K562 (cell line): Measurements from ENCODE around the gene PDGFC.

Source experiments
- BHLHE40 ChIP-seq: IDR thresholded peaks from 2 replicates; pipeline ENCODE4 v1.6.1; 2011; ENCODE audit warnings: low read length, improper control_type of control experiment
- HNRNPH1 ChIP-seq: fragments of 200-400 bp; formaldehyde crosslinking; optimal IDR thresholded peaks from 2 replicates; pipeline ENCODE3; 2017; ENCODE audit warnings: low read depth, mild to moderate bottlenecking, low read length, moderate library complexity
- JUNB ChIP-seq: fragments of 450-650 bp; formaldehyde crosslinking; conservative IDR thresholded peaks from 2 replicates; pipeline ENCODE4 v1.4.0; 2020; ENCODE audit warnings: mild to moderate bottlenecking
- NFRKB ChIP-seq: fragments of 450-650 bp; IDR thresholded peaks from 2 replicates; pipeline ENCODE4 v1.6.1; 2016; ENCODE audit warnings: low read depth
- POLR2A ChIP-seq: fragments of 450-650 bp; conservative IDR thresholded peaks from 2 replicates; pipeline ENCODE4 v1.6.1; 2016
- SRSF1 ChIP-seq: fragments of 200-400 bp; formaldehyde crosslinking; IDR thresholded peaks from 2 replicates; pipeline ENCODE4 v1.6.1; 2017; ENCODE audit warnings: mild to moderate bottlenecking, low read depth, low read length, moderate library complexity
- YY1 ChIP-seq, 3 experiments: IDR thresholded peaks; 2 replicates each; pipeline ENCODE4 v1.6.1; 2011; ENCODE audit warnings: low read length in 2 of 3, mild to moderate bottlenecking in 2 of 3, moderate library complexity in 2 of 3, borderline replicate concordance in 1 of 3, control low read depth in 1 of 3, low read depth in 1 of 3; ENCODE audit not compliant: insufficient read depth in 3 of 3, insufficient replicate concordance in 2 of 3, control insufficient read depth in 1 of 3, insufficient read length in 1 of 3; ENCODE audit errors: extremely low read depth in 1 of 3
- ZNF175 ChIP-seq: fragments of 200-800 bp; sonication (Bioruptor generic); IDR thresholded peaks from 2 replicates; pipeline ENCODE4 v1.6.1; 2016; ENCODE audit warnings: low read depth, mild to moderate bottlenecking, missing genetic modification characterization, missing compliant biosample characterization
- TF ChIP-seq, protein P1 (sequence below), 3 experiments: IDR thresholded peaks in 2 of 3; conservative IDR thresholded peaks in 1 of 3; 2 replicates each; pipeline ENCODE4 v1.5.1; 2011 to 2012; ENCODE audit warnings: low read length in 3 of 3, mild to moderate bottlenecking in 3 of 3, control low read depth in 2 of 3, improper control_type of control experiment in 1 of 3, inconsistent platforms in 1 of 3, low read depth in 1 of 3, mixed read lengths in 1 of 3, moderate library complexity in 1 of 3; ENCODE audit not compliant: insufficient read depth in 2 of 3
- TF ChIP-seq, protein P2 (sequence below): fragments of 450-650 bp; IDR thresholded peaks from 2 replicates; pipeline ENCODE4 v1.6.1; 2016; ENCODE audit warnings: low read depth
- TF ChIP-seq, protein P3 (sequence below): fragments of 450-650 bp; IDR thresholded peaks from 2 replicates; pipeline ENCODE4 v1.7.1; 2018; ENCODE audit warnings: mild to moderate bottlenecking, low read depth; ENCODE audit not compliant: partially characterized antibody

DNA sequence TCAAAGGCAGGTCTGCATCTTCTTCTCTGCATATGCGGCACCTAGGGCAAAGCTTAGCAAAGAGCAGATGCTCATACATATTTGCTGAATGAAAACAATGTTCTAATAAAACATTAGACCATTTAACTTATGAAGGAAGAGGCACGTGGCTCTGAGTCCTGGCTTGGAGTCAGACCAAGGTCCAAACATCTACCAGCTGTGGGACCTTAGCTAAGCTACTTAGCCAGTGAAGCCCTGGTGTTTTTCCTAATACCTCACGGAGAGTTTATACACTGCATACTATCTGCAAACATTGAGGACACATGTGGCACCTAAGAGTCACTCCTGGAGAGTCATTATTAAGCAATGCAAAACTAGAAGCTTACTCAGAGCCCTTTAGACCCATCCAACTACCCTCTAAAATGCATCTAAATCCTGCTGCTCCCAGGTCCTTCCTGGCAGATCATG lies 9.0 kb downstream of the PDGFC start:
- TF ChIP-seq SRSF1 (no peak), YY1 (IDR thresholded peaks at IDR 0.05; ENCODE audit: borderline replicate concordance in 1 of 3, control insufficient read depth in 1 of 3, extremely low read depth in 1 of 3, insufficient read depth in 3 of 3, insufficient read length in 1 of 3, insufficient replicate concordance in 2 of 3, low read depth in 1 of 3, low read length in 2 of 3) (no peak), POLR2A (no peak), NFRKB (no peak), BHLHE40 (no peak), ZNF175 (CRISPR knock-in tag) (no peak), JUNB (no peak), HNRNPH1 (no peak)
- TF ChIP-seq, protein P1, sequence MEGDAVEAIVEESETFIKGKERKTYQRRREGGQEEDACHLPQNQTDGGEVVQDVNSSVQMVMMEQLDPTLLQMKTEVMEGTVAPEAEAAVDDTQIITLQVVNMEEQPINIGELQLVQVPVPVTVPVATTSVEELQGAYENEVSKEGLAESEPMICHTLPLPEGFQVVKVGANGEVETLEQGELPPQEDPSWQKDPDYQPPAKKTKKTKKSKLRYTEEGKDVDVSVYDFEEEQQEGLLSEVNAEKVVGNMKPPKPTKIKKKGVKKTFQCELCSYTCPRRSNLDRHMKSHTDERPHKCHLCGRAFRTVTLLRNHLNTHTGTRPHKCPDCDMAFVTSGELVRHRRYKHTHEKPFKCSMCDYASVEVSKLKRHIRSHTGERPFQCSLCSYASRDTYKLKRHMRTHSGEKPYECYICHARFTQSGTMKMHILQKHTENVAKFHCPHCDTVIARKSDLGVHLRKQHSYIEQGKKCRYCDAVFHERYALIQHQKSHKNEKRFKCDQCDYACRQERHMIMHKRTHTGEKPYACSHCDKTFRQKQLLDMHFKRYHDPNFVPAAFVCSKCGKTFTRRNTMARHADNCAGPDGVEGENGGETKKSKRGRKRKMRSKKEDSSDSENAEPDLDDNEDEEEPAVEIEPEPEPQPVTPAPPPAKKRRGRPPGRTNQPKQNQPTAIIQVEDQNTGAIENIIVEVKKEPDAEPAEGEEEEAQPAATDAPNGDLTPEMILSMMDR (IDR thresholded peaks at IDR 0.05 in 2 of 3, conservative IDR thresholded peaks at IDR 0.05 in 1 of 3; ENCODE audit: insufficient read depth in 2 of 3, low read depth in 1 of 3, low read length in 3 of 3): no peak
- TF ChIP-seq, protein P2, sequence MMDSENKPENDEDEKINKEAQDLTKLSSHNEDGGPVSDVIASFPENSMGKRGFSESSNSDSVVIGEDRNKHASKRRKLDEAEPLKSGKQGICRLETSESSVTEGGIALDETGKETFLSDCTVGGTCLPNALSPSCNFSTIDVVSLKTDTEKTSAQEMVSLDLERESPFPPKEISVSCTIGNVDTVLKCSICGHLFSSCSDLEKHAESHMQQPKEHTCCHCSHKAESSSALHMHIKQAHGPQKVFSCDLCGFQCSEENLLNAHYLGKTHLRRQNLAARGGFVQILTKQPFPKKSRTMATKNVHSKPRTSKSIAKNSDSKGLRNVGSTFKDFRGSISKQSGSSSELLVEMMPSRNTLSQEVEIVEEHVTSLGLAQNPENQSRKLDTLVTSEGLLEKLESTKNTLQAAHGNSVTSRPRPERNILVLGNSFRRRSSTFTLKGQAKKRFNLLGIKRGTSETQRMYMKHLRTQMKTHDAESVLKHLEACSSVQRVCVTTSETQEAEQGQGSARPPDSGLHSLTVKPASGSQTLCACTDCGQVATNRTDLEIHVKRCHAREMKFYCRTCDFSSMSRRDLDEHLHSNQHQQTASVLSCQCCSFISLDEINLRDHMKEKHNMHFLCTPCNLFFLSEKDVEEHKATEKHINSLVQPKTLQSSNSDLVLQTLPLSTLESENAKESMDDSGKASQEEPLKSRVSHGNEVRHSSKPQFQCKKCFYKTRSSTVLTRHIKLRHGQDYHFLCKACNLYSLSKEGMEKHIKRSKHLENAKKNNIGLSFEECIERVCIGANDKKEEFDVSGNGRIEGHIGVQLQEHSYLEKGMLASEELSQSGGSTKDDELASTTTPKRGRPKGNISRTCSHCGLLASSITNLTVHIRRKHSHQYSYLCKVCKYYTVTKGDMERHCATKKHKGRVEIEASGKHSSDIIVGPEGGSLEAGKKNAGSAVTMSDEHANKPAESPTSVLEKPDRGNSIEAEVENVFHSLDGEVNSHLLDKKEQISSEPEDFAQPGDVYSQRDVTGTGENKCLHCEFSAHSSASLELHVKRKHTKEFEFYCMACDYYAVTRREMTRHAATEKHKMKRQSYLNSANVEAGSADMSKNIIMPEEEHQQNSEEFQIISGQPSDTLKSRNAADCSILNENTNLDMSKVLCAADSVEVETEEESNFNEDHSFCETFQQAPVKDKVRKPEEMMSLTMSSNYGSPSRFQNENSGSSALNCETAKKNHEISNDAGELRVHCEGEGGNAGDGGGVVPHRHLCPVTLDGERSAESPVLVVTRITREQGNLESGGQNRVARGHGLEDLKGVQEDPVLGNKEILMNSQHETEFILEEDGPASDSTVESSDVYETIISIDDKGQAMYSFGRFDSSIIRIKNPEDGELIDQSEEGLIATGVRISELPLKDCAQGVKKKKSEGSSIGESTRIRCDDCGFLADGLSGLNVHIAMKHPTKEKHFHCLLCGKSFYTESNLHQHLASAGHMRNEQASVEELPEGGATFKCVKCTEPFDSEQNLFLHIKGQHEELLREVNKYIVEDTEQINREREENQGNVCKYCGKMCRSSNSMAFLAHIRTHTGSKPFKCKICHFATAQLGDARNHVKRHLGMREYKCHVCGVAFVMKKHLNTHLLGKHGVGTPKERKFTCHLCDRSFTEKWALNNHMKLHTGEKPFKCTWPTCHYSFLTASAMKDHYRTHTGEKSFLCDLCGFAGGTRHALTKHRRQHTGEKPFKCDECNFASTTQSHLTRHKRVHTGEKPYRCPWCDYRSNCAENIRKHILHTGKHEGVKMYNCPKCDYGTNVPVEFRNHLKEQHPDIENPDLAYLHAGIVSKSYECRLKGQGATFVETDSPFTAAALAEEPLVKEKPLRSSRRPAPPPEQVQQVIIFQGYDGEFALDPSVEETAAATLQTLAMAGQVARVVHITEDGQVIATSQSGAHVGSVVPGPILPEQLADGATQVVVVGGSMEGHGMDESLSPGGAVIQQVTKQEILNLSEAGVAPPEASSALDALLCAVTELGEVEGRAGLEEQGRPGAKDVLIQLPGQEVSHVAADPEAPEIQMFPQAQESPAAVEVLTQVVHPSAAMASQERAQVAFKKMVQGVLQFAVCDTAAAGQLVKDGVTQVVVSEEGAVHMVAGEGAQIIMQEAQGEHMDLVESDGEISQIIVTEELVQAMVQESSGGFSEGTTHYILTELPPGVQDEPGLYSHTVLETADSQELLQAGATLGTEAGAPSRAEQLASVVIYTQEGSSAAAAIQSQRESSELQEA: no peak
- TF ChIP-seq, protein P3, sequence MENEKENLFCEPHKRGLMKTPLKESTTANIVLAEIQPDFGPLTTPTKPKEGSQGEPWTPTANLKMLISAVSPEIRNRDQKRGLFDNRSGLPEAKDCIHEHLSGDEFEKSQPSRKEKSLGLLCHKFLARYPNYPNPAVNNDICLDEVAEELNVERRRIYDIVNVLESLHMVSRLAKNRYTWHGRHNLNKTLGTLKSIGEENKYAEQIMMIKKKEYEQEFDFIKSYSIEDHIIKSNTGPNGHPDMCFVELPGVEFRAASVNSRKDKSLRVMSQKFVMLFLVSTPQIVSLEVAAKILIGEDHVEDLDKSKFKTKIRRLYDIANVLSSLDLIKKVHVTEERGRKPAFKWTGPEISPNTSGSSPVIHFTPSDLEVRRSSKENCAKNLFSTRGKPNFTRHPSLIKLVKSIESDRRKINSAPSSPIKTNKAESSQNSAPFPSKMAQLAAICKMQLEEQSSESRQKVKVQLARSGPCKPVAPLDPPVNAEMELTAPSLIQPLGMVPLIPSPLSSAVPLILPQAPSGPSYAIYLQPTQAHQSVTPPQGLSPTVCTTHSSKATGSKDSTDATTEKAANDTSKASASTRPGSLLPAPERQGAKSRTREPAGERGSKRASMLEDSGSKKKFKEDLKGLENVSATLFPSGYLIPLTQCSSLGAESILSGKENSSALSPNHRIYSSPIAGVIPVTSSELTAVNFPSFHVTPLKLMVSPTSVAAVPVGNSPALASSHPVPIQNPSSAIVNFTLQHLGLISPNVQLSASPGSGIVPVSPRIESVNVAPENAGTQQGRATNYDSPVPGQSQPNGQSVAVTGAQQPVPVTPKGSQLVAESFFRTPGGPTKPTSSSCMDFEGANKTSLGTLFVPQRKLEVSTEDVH: no peak
